ENCODE measurements around the gene FAM163B. TPM values are rescaled to one million over a fixed set of nuclear protein-coding genes. Genes with fewer than 3 reads are reported as not detected.

The FAM163B gene
- total RNA-seq, 2 donors from 2014 or later = not detected

DNA sequence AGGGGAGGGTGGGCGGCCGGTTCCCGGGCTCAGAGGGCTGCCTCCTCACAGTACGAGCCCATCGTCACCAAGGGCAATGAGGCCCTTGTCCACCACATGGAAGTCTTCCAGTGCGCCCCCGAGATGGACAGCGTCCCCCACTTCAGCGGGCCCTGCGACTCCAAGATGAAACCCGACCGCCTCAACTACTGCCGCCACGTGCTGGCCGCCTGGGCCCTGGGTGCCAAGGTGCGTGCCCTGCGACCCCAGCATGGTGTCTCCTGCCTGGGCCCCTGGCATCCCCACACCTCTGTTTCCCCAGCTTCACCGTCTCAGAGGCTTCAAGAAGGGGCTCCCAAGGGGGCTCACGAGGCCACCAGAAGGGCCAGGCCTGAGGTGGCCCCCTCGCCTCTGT lies 34.2 kb upstream of the FAM163B start:
- Mint-ChIP-seq H3K27me3 (peaks cover 5% of the 10 kb centered on the region), H3K4me1 (no peaks in the 10 kb centered on the region)

DNA sequence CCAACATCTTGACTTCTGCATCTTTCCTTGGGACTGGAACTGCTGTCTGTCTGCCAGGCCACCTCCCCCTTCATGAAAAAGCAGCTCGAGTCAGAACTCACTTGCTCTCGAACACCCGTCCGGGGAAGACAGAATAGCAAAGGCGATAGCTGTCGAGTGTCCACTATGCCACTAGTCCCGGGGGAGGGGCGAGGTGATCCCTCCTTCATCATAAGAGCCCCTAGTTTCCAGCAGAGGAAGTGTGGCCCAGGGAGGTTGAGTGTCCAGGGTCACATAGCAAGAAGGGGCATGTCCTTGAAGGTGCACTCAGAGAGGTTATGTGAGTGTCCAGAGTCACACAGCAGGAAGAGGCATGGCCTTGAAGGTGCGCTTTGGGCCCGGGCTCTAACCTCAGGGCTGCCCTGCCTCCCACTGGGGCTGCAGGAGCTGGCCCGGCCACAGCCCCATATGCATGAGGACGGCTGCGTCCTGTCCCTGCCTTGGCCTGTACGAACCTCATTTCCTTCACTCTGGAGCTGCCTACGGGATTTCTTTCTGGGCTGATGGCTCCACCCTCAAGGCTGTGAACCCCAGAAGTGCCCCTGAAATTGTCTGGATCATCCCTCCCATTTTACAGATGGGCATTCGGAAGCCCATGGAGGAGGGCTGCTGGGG lies 33.6 kb upstream of the FAM163B start:
- peaks cover 5% of the 10 kb centered on the region for H3K27me3 Mint-ChIP-seq
- no peaks in the 10 kb centered on the region for H3K9me3 Mint-ChIP-seq
- H3K27ac Mint-ChIP-seq = no peak overlapping the region
- no peaks in the 10 kb centered on the region for H3K36me3 Mint-ChIP-seq (ENCODE audit: low read depth)
- ATAC-seq (replicated peaks) = no peak
- no peaks in the 10 kb centered on the region for H3K4me1 Mint-ChIP-seq
- H3K4me3 Mint-ChIP-seq = no peak overlapping the region

More for the DNA sequence above, 34.2 kb upstream of the FAM163B start:
- no peaks in the 10 kb centered on the region for H3K9me3 Mint-ChIP-seq
- ATAC-seq (replicated peaks) = no peak
- no peak overlapping the region for H3K27ac Mint-ChIP-seq
- no peak overlapping the region for H3K4me3 Mint-ChIP-seq
- no peaks in the 10 kb centered on the region for H3K36me3 Mint-ChIP-seq (ENCODE audit: low read depth)

DNA sequence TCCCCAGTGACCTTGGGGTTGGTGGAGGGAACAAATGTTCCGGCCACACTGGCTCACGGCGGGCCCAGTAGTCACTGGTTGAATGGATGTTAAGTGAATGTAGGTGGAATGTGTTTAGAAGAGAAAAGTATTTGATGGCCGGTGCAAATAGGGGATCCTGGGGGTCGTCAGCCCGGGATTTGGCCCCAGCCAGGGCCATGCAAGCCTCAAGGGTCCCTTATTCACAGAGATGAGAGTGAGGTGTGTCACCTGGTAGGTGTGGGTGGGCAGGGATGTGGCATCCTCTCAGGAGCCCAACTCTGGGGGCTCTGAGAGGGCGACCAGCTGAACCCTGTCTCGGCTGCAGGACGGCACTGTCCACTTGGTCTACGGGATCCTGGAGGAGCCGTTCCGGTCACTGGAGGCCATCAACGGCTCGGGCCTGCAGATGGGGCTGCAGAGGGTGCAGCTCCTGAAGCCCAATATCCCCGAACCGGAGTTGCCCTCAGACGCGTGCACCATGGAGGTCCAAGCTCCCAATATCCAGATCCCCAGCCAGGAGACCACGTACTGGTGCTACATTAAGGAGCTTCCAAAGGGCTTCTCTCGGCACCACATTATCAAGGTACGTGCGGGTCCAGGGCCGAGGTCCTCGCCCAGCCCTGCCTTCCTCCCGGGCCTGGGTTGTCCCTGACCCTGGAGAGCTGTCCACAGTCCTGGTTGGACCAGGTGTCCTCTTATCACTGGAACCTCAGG lies 32.8 kb upstream of the FAM163B start:
- Mint-ChIP-seq H3K4me3 (no peak overlapping the region), H3K27ac (no peak overlapping the region), H3K4me1 (no peaks in the 10 kb centered on the region), H3K9me3 (no peaks in the 10 kb centered on the region), H3K27me3 (peaks cover 5% of the 10 kb centered on the region), H3K36me3 (ENCODE audit: low read depth) (no peaks in the 10 kb centered on the region)
- ATAC-seq (replicated peaks) = no peak

DNA sequence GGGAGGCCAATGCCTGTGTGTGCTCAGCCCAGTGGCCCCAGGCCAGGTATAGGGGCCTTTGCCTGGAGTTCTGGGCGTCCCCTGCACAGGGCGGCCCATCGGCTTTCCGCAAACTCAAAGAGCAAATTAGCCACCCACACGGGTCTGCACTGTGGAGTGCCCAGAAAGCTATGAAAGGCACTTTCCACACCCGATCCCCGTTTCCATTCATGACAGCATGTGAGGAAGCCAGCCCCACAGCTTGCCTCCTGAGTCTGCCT lies 32.1 kb upstream of the FAM163B start:
- Mint-ChIP-seq H3K27ac (no peak overlapping the region), H3K4me3 (no peak overlapping the region), H3K27me3 (peaks cover 5% of the 10 kb centered on the region), H3K36me3 (ENCODE audit: low read depth) (no peaks in the 10 kb centered on the region), H3K9me3 (no peaks in the 10 kb centered on the region), H3K4me1 (no peaks in the 10 kb centered on the region)
- no peak for ATAC-seq (replicated peaks)

DNA sequence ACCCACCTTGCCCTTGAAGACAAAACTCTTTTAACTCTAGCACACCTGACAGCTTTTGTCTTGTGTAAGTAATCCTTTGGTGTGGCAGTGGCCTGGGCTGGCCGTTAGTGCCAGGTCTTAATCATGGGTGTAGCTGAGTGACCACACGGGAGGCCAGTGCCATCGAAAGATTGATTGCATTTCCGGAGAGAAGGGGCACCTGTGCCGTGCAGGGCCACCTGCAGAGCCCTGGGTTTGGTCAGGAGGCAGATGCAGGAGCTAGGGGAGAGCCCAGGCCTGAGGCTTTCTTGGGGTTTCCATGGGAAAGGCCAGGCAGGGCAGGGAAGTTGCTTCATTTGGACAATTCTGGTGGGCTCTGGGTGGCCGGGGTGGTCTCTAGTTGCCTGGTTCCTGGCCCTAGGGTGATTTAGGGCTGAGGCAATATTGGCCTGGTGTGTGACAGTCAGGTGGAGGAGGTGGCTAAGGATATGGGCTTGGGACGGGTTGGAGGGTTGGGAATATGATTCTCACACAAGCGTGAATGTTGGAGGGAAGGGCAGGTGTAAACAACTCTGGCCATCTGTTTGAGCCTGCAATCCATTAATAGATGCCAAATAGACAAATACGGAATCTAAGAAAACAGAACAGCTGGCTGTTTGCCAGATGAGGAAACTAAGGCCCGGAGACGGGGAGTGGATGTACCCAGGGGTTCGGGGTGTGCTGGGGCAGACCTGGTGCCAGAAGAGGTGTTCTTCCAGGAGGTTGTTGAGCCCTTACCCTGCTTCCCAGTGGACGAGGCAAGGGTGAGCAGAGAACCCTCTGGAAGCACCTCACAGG lies 31.6 kb upstream of the FAM163B start:
- no peak overlapping the region for H3K27ac Mint-ChIP-seq
- H3K4me1 Mint-ChIP-seq = no peaks in the 10 kb centered on the region
- no peaks in the 10 kb centered on the region for H3K36me3 Mint-ChIP-seq (ENCODE audit: low read depth)
- no peak overlapping the region for H3K4me3 Mint-ChIP-seq
- H3K27me3 Mint-ChIP-seq = peaks cover 5% of the 10 kb centered on the region
- no peaks in the 10 kb centered on the region for H3K9me3 Mint-ChIP-seq
- no peak for ATAC-seq (replicated peaks)

DNA sequence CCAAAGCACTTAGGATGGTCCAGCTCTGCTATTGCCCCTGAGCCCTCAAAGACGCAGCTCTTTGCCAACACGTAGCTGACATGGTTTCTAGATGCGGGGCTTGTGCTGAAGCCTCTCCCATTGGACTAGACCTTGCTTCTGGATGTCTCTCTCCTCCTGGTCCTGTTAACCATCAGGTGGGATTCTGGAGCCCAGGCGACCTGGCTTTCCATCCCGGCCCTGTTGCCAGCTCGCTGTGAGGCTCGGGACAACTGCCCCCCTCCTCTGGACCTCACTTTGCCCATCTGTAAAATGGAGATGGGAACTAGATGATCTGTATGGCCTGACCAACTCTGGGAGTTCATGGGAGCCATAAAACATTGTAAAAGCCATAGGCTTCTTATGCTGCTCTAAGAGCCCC lies 31.0 kb upstream of the FAM163B start:
- Mint-ChIP-seq H3K9me3 (no peaks in the 10 kb centered on the region), H3K27ac (no peak overlapping the region), H3K27me3 (peaks cover 5% of the 10 kb centered on the region), H3K4me1 (no peaks in the 10 kb centered on the region), H3K36me3 (ENCODE audit: low read depth) (no peaks in the 10 kb centered on the region), H3K4me3 (no peak overlapping the region)
- ATAC-seq (replicated peaks) = no peak

DNA sequence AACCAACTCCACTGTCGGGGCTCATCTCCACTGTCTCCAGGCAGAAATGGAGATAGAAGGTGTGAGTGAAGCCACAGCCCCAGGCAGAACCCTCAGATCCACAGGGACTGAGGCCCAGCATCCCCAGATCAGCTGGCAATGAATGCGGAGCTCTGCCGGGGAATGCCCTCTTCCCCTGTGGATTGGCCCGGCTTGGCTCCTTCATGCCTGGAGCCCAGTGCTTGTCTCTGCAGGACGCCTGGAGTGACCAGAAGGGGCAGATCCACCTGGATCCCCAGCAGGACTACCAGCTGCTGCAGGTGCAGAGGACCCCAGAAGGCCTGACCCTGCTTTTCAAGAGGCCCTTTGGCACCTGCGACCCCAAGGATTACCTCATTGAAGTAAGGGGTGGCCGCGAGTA lies 30.4 kb upstream of the FAM163B start:
- no peak for ATAC-seq (replicated peaks)
- Mint-ChIP-seq H3K4me1 (no peaks in the 10 kb centered on the region), H3K4me3 (no peak overlapping the region), H3K9me3 (no peaks in the 10 kb centered on the region), H3K27ac (no peak overlapping the region), H3K27me3 (peaks cover 5% of the 10 kb centered on the region), H3K36me3 (ENCODE audit: low read depth) (no peaks in the 10 kb centered on the region)

DNA sequence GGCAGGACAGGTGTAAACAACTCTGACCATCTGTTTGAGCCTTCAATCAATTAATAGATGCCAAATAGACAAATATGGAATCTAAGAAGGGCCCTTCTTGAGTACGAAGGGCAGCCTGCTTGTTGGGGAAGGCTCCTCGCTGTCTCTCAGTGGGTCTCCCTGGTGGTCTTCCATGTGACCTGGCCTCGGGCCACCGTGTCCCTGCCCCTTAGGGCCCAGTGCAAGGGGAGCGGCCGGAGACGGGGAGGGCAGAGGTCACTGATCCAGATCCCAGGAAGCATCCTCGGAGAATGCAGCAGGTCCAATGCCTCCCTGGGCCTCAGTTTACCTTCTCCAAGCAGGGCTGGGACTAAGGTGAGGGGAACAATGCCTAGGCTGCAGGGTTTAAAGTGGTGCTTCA lies 29.5 kb upstream of the FAM163B start:
- H3K4me3 Mint-ChIP-seq = no peak overlapping the region
- peaks cover 5% of the 10 kb centered on the region for H3K27me3 Mint-ChIP-seq
- H3K27ac Mint-ChIP-seq = no peak overlapping the region

DNA sequence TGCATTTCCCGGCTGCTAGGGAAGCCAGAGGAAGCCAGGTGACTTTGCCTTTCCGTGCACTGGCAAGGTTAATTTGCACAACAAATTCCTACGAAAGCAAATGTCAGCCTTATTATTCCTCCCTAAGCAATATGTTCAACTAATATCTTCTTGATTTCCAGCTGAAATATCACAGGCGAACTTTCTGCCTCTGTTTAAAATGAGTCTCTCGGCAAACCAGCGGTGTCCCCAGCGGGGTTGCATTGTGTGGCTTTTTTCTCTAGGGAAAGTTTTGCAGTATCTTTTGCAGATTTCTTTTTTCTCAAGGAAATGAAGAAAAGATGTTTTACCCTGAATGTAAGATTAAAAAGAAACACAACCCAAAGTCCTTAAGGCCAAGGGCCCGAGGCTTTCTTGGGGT lies 28.9 kb upstream of the FAM163B start:
- ATAC-seq (replicated peaks) = no peak
- Mint-ChIP-seq H3K27me3 (peaks cover 5% of the 10 kb centered on the region), H3K36me3 (ENCODE audit: low read depth) (no peaks in the 10 kb centered on the region), H3K27ac (no peak overlapping the region), H3K4me3 (no peak overlapping the region), H3K9me3 (no peaks in the 10 kb centered on the region), H3K4me1 (no peaks in the 10 kb centered on the region)

More for the DNA sequence above, 29.5 kb upstream of the FAM163B start:
- no peaks in the 10 kb centered on the region for H3K4me1 Mint-ChIP-seq
- ATAC-seq (replicated peaks) = no peak
- no peaks in the 10 kb centered on the region for H3K9me3 Mint-ChIP-seq
- H3K36me3 Mint-ChIP-seq (ENCODE audit: low read depth) = no peaks in the 10 kb centered on the region

DNA sequence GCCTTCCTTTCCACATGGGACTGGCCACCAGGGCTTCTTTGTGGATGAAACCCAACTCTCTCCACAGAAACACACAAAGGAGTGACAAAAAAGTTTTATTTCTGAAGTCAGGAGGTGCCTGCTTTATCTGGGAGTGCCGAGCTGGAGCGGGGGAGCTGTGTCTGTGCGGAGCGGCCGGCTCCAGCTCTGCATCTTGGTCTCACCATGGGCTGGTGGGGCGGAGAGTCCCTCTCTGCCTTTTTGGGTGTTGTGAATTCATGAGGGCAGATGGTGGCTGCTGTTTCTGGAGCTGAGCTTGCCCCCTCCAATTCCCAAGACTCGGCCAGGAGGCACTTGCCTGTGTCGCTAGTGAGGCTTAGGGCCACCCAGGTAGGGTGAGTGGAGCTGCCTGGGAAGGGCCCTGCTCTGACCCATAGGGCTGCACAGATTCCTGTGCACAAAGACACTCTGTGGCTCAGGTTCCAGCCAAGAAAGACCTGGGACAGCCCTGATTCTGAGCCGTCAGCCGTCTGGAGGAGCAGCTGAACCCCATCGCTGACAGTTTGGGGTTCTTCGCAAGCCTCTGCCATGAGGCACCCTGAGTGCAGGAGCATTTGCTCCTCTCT lies 28.4 kb upstream of the FAM163B start:
- Mint-ChIP-seq H3K4me1 (no peaks in the 10 kb centered on the region), H3K36me3 (ENCODE audit: low read depth) (no peaks in the 10 kb centered on the region), H3K9me3 (no peaks in the 10 kb centered on the region), H3K4me3 (no peak overlapping the region), H3K27me3 (peaks cover 5% of the 10 kb centered on the region), H3K27ac (no peak overlapping the region)
- ATAC-seq (replicated peaks) = no peak

DNA sequence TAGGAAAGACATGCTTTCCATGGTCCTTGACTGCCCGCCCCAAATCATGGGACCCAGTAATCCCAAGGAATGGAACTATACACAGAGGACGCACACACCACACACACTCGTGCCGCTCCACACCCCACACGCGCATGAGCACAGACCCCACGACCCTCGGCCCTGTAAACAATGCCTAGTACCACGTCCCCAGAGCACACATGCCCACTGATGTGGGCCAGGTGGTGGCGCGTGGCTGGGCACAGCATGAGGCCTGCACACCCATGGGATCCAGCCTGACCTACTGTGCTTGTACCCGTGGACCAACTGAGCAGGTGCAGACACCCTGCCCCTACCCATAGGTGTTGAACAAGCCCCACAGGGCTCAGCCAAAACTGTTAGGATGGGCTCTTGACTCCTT lies 27.7 kb upstream of the FAM163B start:
- Mint-ChIP-seq H3K4me3 (no peak overlapping the region), H3K27me3 (peaks cover 5% of the 10 kb centered on the region), H3K4me1 (no peaks in the 10 kb centered on the region), H3K9me3 (no peaks in the 10 kb centered on the region), H3K27ac (no peak overlapping the region), H3K36me3 (ENCODE audit: low read depth) (no peaks in the 10 kb centered on the region)
- ATAC-seq (replicated peaks) = no peak

DNA sequence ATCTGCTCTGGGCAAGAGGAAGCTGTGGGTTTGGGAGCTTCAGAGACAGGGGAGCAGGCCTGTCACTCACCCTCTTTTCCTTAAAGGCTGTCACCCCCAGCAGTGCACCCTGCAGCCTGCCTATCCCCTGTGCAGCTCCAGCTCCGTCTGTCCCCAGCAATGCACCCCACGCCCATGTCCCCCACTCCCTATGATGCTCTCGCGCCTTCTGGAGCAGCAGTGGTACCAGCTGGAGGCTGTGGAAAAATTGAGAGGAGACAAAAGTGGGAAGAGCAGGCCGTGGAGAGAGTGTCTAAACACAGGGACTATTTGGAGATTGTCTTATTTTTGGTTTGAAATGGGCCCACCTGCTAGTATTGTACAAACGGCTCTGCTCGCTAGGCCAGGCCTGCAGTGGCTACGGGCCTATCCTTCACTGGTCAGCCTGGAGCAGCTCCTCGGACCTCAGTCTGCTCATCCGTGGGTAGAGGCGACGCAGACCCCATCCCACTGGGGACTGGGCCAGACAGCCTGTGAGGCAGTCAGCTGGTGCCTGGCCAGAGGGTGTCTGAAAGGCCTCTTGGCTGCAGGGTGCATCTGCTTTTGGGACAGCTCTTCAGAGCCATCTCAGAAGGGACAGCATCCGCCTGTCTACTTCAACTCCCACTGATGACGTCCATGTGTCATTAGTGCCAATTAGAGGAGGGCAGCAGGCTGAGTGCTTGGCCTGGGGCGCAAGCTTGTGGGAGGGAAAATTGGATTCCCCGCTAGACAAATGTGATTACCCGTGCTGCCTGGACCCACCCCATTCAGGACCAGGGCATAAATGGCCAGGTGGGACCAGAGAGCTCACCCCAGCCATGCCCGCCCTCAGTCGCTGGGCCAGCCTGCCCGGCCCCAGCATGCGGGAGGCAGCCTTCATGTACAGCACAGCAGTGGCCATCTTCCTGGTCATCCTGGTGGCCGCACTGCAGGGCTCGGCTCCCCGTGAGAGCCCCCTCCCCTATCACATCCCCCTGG lies 26.6 kb upstream of the FAM163B start, which contains the start of gene DBH:
Gene DBH, plus strand, starts transcription at position 831 of the 999 bp plus-strand sequence. Its CDS starts 9 bp downstream, at position 840.
- Mint-ChIP-seq H3K27ac (no peak within 1 kb of the TSS), H3K27me3 (peaks cover 4% of the 10 kb centered on the region), H3K4me1 (no peaks in the 10 kb centered on the region), H3K4me3 (no peak within 1 kb of the TSS), H3K36me3 (ENCODE audit: low read depth) (no peaks in the 10 kb centered on the region), H3K9me3 (no peaks in the 10 kb centered on the region)
- no peak for ATAC-seq (replicated peaks)

DNA sequence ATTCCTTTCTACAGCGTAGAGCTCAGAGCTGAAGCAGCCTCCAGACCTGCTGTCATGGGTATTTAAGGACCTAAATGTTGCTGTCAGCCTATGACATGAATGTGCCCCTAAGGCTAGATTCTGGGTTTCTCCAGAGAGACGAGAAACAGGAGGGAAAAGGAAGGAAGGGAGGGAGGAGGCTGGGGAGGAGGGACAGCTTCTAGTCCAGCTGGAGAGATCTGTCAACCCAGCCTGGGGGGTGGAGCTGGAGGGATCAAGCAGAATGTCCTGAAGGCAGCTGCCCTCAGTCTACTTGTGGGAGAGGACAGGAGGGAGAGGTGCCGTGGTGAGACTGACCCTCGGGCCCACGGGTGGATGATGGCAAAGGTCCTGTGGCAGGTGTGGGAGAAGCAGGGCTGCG lies 25.9 kb upstream of the FAM163B start:
- Mint-ChIP-seq H3K4me1 (no peaks in the 10 kb centered on the region), H3K9me3 (no peaks in the 10 kb centered on the region), H3K36me3 (ENCODE audit: low read depth) (no peaks in the 10 kb centered on the region), H3K4me3 (no peak overlapping the region), H3K27me3 (no peaks in the 10 kb centered on the region), H3K27ac (no peak overlapping the region)
- no peak for ATAC-seq (replicated peaks)

All from activated T-helper 17 cell treated with anti-CD3 and anti-CD28 coated beads, Interleukin-2, amount 50 U/mL, for 72 hours (primary cell).